Activated CD4-positive, CD25-positive, alpha-beta regulatory T cell treated with anti-CD3 and anti-CD28 coated beads, Interleukin-2, amount 50 U/mL, for 16 hours (primary cell): ENCODE results near the gene C1orf159.

Experiments
- DNase-seq: peaks from one replicate; pipeline ENCODE4 v3.0.0-alpha.2; 2020; ENCODE audit warnings: low read depth, low spot score

Gene C1orf159

DNA sequence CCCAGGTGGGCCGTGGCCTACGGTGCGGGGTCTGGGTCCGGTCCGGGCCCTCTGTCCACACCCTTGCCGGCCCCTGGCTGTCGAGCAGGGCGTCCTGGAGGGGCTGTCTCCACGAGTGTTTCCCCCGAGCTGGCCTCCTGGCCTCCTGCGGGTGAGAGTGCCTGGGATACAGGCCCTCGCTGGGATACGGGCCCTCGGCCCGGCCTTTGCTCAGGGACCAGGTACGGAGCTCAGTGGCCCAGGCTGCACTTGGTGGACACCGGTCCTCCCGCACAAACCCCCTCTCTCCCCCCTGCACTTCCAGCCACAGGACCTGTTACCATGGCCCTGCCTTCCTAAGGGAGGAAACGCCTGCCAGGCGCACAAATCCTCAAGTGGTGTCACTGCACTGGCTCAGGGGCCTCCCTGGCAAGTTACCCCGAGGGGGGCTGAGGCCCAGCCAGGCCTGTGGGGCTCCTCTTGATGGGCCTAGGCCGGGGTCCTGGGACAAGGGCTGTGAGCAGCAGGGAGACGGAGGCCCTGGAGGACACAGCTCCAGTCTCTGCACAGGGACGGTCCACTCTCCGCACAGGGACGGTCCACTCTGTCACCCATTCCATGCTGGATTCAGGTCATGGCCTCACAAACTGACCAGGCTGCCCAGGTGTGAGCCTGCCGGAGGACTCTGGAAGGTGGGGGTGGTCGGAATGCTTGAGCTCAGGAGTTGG is 23.6 kb downstream of the C1orf159 start:
- no peak for DNase-seq

DNA sequence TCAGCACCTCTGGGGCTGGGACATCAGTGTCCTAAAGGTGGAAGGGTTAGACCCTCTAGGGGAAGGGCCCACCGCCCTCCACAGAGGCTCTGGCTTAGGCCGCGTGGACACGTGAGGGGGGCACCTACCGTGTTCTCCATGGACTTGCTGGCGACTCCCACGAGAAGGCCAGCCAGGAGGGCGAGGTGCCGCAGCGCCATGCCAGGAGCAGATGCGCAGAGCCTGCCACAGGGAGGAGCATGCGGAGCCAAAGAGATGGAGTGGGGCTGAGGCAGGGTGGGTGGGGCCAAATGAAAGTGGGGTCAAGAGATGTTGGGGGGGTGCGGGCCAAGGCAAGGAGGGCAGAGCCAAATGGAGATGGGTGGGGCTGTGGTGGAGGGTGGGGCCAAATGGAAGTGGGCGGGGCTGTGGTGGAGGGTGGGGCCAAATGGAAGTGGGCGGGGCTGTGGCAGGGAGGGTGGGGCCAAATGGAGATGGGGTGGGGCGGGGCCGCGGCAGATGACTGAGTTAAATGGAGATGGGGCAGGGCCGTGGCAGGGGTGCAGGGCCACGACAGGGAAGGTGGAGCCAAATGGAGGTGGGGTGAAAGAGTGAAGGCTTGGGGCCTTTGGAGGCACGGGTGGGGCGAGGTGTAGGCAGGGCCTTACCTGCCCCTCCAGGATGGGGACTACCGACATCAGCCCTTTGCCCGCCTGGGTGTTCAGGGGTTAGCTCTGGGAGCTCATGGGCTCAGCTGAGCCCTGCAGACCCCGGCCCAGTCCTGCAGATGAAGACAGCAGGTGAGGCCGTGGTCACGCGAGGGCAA is 24.3 kb downstream of the C1orf159 start:
- no peak for DNase-seq

DNA sequence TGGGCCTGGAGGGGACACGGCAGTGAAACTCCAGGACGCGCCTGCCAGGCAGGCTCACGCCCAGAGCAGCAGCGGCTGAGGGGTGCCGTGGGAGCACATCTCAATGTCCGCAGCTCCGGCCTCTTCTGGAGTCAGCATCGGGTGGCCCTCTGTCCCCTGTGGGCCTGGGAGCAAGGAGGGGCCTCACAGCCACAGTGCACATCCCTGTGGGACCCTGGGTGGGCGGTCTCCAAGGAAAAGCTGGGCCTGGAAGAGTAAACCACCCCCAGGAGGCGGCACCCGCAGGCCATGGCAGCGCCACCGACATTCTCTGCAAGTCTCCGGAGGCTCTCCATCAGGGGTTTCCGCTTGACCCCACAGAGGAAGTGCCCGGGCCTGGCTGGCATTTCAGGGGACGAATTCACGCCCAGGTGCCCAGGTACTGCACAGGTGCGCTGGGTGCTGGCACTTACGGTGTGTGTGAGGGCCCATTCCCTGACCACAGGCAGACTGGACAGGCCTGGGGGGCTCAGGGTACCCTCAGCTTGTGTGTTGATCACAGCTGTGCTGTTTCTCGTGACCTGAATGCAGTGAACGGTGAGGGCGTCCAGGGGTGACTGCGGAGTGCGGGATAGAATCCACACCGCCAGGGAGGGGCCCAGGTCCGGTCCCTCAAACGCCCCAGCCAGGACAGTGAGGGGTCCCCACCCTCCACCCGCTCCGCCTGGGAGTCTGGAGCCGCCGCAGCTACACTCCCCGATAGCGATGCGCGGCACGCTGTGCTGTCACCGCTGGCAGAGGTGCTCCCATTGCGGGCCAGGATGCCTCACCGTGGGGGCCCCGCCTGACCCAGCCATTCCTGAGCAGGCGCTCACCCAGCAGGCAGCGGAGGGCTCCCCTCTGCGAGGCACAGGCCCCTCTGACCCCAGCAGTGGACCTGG is 25.2 kb downstream of the C1orf159 start:
- no peak for DNase-seq

DNA sequence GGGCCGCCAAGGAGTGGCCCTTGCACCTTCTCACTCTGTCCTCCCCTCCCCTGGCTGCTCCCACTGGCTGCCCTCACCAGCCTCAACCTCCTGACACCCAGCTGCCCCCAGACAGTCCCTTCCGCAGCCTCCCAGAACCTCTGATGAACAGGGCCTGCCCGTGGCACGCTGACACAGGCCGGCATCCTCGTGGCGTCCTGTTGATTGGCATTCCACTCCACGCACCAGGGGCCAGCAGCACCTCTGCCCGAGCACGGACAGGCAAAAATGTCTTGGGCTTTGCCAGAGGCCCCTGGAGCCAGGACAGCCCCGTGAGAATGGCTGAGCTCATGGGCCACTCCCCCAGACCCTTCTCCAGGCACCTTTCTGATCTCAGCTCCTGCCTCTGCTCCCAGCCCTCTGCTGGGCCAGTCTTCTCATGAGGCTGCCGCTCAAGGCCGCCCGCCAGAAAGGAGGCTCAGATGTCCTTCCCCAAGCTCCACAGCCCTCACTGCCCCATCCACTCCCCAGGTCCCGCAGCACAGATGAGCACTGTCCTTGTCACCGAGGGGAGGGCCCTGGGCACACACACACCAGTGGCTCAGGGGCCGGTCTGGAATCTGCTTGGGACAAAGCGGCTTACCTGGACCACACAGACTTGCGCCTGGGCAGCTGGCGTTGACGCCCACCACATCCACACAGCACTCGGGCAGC is 26.0 kb downstream of the C1orf159 start:
- DNase-seq = no peak

DNA sequence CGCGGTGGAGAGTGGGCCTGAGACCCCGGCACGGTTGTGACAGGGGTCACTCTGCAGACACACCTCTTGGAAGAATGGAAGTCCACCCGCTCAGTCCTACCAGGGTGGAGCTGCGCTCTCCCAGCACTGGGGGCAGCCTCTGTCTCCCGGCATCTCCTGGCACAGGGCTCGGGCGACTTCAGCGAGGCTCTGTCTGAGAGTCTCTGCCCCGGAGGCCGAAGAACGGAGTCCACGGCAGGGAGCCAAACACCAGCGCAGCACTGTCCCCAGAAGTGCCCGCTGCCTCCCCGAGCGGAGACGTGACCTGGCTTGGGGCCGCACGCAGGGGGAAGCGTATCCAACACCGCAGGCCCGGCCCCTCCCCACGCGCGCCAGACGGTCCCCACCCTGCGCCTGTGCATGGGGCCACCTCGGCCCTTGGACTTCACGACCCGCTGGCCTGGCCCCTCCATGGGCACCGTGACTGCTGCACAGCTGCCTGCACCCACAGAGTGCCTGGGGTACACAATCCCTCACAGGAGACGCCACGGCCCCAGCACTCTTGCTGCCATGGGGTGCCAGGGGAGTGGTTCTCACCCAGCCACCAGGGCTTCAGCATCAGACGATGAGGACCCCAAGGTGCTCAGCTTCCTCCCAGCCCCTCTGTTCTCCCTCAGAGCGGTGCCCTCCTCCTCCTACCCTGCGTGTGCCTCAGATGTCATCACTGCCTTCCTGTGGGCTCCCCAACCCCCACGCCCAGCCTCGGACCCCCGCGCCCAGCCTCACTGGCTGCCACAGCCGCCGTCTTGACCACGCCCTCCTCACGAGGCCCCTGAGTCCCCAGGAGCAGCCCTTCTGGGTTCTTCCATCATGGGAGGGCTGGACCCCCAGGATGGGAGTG is 26.8 kb downstream of the C1orf159 start:
- no peak for DNase-seq

DNA sequence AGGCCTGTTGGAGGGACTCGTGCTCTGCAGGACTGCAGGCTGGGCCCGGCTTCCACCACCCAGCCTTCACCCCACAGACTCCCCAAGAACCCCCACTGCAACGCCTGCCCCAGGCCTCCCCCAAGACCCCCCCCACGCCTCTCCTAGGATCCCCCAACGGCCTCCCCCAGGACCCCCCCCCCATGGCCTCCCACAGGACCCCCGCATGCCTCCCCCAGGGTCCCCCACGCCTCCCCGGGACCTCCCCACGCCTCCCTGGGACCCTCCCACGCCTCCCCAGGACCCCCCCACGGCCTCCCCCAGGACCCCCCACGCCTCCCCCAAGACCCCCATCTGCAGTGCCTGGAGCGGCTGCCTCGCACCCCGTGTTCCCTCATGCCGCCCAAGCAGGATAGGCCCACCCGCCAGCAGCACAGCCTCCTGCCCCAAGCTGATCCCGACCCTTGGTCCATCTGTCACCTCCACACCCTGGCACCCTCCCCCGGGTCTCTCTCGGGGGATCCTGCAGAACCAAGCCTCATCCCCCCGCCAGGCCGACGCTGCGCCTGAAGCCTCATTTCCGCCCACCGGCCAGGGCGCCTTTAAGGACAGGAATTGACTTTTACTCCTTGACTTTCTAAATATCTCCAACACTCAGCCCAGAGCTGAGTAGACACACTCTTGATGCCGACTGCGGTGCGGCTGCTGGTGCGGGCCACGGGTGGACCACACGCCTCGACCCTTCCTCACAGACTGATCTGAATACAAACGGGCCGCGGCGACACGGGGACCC is 27.7 kb downstream of the C1orf159 start:
- no peak for DNase-seq

DNA sequence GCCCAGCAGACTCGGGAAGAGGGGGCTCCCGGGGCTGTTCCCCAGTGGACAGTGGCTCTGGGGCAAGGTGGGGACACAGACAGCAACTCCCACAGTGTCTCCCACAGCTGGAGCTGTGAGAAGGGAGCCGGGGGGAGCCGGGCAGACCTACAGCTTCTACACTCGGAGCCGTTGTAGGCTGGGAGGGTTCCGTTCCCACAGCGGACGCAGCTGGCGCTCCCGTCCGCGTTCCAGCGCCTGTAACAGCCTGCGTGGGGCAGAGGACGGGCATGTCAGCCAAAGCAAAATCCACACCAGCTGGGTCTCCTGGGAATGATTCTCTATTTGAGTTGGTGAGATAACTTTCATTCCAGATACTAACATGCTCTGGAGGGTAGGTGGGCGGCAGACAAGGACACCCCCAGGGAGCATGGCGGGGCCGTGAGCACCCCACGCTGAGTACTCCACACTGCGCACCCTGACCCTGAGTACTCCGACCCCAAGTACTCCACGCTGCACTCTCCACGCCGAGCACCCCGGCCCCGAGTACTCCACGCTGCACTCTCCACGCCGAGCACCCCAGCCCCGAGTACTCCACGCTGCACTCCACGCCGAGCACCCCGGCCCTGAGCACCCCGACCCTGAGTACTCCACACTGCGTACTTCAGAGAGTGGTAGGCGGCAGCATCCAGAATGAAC is 28.4 kb downstream of the C1orf159 start:
- no peak for DNase-seq

DNA sequence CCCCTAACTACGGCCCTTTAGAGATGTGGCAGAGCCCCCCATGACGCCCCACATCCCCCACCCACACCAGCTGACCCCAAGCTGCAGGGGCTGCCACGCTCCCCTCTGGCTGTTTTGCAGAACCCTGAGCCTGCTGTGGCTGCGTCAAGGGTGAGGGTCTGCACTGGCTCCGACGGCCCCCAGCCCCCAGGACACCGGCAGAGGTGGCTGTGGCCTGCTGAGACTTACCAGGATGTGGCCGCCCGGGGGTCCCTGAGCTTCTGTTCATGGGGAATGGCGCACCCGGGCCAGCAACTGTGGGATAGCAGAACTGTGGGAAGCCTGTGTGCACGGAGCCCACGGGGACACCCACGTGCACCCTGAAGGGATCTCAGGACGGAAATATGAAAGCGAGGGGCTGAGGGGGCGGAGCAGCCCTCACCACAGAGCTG is 29.0 kb downstream of the C1orf159 start:
- DNase-seq = no peak

DNA sequence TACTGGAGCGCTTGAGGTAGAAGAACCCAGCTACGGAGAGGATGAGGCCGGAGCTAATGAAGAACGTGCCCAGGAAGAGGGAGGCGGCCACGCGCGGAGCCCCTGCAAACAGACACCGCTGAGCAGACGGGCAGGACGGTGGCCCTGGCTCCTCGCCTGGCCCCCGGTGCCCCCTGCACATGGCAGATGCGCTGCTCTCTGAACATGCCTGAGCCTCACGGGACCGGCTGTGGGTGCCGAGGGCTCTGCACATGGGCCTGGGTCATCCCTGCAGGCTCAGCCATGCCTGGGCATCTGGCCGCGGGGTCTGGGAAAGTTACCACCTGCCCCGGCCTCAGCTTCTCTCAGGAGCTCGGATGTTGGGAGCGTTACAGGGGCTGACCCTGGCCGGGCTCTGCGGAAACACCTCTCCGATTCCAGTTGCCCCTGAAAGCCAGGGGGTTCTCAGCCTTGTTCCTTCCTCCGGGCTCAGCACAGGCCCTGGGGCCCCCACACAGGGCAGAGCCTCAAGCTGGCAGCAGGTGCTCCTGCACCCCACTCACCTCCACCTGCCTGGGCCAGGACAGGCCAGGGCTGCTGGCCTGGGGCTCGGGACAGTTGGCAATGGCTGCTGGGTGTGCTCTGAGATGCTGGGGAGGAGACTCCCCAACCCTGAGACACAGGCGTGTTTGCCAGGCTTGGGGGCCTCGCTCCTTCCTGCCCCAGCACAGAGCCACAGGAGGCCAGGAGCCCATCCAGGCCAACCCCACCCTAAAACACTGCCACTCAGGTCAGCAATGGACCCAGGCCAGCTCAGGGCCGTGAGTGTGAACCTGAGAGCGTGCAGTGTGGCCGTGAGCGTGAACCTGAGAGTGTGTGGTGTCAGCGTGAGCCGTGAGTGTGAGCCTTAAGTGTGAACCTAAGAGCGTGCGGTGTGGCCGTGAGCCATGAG is 29.7 kb downstream of the C1orf159 start:
- no peak for DNase-seq

DNA sequence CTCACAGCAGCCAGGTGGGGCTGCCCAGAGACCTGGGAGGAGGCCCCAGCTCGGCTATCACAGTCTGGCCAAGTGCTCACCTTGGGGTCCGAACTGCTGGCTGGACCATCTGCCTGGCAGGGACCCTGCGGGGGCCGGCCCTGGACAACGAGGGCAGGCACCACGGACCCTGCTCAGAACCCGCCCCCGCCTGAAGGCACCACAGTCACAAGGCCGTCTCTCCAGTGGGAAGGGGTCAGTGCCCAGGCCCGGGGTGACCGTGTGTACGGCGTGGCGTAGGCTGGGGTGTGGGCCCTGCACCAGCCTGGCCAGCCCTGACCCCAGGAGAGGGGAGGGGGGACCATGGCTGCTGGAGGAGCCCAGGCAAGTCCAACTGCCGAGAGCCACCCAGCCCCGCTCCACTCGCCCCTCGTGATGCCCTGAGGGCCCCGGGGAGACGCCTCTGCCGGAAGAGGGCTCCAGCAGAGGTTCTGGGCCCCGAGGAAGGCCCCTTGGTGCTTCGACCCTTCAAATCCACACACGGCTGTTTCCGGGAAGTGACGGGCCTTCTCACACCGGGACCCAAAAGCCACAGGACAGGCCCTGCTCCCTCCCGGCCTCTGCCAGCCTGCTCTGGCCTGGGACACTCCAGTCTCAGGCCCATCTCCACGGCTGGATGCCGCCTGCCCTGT is 30.6 kb downstream of the C1orf159 start:
- no peak for DNase-seq

DNA sequence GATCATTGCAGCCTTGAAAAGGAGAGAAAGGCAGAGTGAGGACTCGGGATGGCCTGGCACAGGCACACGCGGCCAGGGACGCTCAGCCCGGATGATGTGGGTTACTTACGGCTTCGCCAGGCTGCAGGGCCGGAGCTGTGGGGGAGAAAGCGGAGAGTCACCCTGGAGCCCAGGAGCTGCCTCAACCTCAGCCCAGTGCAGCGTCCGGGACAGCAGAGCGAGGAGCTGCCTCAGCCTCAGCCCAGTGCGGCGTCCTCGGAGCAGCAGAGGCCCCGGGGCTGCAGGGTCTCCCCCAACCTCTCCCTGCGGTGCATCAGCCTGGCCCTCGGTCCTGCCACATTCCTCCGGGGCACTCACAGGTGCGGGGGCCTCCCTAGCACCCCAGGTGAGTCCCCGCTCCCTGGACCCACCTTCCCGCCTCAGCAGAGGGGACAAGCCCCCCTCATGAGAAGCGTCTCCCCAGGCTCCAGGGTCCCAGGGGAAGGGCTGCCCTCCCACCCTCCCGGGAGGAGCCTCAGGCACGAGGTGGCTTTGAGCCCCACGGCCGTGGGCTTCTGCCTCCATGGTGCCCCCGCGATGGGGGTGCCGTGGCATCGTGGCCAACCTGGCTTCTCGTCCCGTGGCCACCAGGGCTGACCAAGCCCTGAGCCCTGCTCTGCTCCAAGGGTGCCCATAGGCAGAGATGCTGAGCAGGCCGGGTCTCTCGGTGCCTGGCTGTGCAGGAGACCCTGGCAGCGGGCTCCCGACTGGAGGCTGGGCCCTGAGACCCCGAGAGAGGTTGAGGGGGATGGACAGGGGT is 31.3 kb downstream of the C1orf159 start:
- no peak for DNase-seq

DNA sequence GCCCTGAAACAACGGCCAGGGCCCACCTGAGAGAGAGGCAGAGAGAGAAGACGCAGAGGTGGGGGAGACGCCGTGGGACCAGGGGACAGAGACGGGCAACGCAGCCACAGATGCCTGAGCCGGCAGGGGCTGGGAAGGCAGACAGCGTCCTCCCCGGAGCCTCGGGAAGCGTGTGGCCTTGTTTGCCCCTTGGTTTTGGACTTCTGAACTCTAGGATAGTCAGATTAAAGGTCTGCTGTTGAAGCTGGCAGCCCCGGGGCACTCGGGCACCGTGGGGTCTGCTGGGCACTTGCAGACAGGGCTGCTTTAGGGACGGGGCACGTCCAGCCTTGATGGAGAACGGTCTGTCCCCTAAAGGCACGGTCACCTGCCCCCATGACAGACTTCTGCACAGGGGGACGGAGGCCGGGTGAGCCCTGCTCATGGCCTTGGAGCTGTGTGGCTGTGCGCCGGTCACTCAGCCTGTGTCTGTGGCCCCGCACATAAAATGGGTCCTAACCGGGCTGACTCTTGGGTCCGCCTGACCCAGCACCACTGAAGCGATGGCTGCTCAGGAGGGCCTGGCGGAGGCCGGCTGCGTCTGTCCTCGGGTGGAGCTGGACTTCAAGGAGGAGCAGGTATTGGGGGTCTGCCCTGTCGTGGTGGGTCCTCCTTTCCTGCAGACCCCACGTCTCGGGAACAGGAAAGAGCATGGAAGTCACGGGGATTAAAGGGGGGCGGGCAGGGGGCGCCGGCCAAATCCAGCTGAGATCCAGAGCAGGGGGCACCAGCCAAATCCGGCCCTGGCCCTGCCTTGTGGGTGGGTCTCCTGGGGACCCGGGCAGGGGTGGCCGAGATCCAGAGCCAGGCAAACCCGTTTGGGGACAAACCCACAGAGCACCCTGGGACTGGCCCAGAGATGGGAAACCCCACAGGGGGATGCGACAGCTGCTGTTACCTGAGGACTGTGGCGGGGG is 32.2 kb downstream of the C1orf159 start:
- DNase-seq = no peak

DNA sequence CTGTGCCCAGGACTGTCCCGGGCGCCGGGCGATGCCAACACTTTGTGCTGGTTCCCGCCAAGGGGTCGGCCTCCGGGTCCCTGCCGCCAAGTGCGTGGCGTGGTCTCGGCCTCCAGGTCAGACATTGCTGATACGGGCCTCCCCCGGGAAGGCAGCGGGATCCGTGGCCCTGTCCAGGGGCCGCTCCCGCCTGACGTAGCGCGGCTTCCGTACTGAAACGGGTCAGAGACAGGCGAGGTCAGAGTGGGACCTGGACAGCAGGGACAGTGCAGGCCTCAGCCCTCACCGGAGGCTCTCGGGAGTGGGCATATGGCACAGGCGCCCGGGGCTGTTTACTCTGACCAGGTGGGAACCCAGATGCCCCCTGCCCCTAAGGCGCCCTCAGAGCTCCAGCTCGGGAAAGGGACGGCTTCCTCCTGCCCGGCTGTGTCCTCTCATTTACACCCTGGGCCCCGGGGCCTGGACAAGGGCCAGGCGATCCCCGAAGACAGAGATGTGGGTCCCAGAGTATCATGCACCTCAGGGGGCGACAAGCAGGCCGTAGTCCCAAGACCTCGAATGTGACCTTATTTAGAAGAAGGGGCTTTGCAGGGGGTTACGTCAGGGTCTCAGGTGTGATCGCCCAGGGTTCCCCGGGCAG is 33.0 kb downstream of the C1orf159 start:
- DNase-seq = no peak

DNA sequence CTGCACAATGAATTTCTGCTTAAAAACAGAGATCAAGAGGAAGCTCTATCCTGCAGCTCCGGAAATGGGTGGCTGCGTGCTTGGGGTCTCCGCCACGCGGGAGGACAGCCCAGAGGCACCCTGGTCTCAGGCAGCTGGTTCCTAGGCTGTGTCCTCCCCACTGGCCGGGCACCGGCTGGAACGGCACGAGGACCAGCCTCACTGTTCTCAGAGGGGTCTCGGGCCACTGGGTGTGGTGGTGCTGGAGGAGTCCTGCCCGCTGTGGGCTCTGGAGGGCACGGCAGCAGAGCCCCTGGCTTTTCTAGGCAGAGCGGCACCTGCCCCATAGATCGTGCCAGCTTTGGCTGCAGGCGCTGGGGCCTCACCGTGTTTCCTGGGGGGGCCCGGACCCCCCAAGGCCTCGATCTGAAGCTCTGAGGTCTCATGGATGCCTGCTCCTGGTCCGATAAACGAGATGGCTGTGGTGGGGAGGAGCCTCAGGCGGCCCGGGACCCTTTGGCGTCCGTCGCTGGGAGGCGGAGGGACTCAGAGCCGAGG is 33.6 kb downstream of the C1orf159 start:
- DNase-seq = no peak
